Muscle of arm (tissue), 12 donors: ENCODE data around the gene CDKN1A. TPM values are rescaled to one million over a fixed set of nuclear protein-coding genes. Genes with fewer than 3 reads are reported as not detected.
"Not testable (repeated sequence)": the region's sequence is repeated elsewhere in the genome, so short reads cannot be mapped to it uniquely, and the experiment has no call there.

ENCODE experiments used
- DNase-seq: peaks from one replicate; pipeline ENCODE4 v3.0.0-alpha.2; 2013
- polyA plus RNA-seq, 12 donors: library from polyadenylated mRNA; unstranded; fragments of 120-200 nt; gene quantifications; one replicate each; pipeline ENCODE4 v1.2.1, GENCODE V29; 2013; ENCODE audit not compliant: insufficient read length in 12 of 12

Gene CDKN1A
- polyA plus RNA-seq, 12 donors, result 53.0 to 143 (median 128) TPM; not detected in 1

GRCh38 chr6:36651659-36652379 lies 26.7 kb upstream of the CDKN1A start:
- no peak for DNase-seq

- not testable (repeated sequence) for DNase-seq
Measured at GRCh38 chr6:36654469-36654868, 24.0 kb upstream of the CDKN1A start.

- no peak for DNase-seq
Measured at GRCh38 chr6:36655085-36655724, 23.3 kb upstream of the CDKN1A start.

GRCh38 chr6:36656441-36656840 lies 22.1 kb upstream of the CDKN1A start:
- DNase-seq, result no peak

- no peak for DNase-seq
Measured at GRCh38 chr6:36657271-36657670, 21.2 kb upstream of the CDKN1A start.

- no peak for DNase-seq
Measured at GRCh38 chr6:36657942-36658544, 20.5 kb upstream of the CDKN1A start.

- no peak for DNase-seq
Measured at GRCh38 chr6:36659271-36659670, 19.2 kb upstream of the CDKN1A start.

GRCh38 chr6:36660771-36661471 lies 17.6 kb upstream of the CDKN1A start:
- no peak for DNase-seq

GRCh38 chr6:36662380-36662779 lies 16.1 kb upstream of the CDKN1A start:
- no peak for DNase-seq

- DNase-seq, result no peak
Measured at GRCh38 chr6:36662827-36663256, 15.7 kb upstream of the CDKN1A start.

- DNase-seq, result no peak
Measured at GRCh38 chr6:36663504-36664446, 14.7 kb upstream of the CDKN1A start.

GRCh38 chr6:36665180-36665579 lies 13.3 kb upstream of the CDKN1A start:
- DNase-seq, result no peak

- no peak for DNase-seq
Measured at GRCh38 chr6:36666287-36666686, 12.2 kb upstream of the CDKN1A start.

- DNase-seq, result no peak
Measured at GRCh38 chr6:36666826-36667591, 11.5 kb upstream of the CDKN1A start.

GRCh38 chr6:36668591-36668990 lies 9.9 kb upstream of the CDKN1A start:
- no peak for DNase-seq

- no peak for DNase-seq
Measured at GRCh38 chr6:36669002-36669401, 9.5 kb upstream of the CDKN1A start.

- DNase-seq, result no peak
Measured at GRCh38 chr6:36670271-36670670, 8.2 kb upstream of the CDKN1A start.

GRCh38 chr6:36671687-36672375 lies 6.7 kb upstream of the CDKN1A start:
- no peak for DNase-seq

- no peak for DNase-seq
Measured at GRCh38 chr6:36673882-36674281, 4.6 kb upstream of the CDKN1A start.

GRCh38 chr6:36674942-36675341 lies 3.6 kb upstream of the CDKN1A start:
- no peak for DNase-seq
